Activated CD4-positive, alpha-beta T cell treated with anti-CD3 and anti-CD28 coated beads, Interleukin-10, Interleukin-2, amounts not matched to agents 100 ng/mL and 50 ng/mL, durations not matched to agents 16 hours and 8 hours (primary cell): Measurements from ENCODE around the gene MSLN.

Experiments
- DNase-seq: peaks from one replicate; pipeline ENCODE4 v3.0.0-alpha.2; 2020

MSLN gene

GRCh38 chr16:760545-761343 lies at the start of gene MSLN:
Gene MSLN (plus strand): TSS chr16:760734. CDS start chr16:762681, 1,947 bp downstream.
- no peak for DNase-seq

GRCh38 chr16:711084-711483 lies 49.5 kb upstream of the MSLN start:
- no peak for DNase-seq

GRCh38 chr16:711548-712320 lies 48.8 kb upstream of the MSLN start:
- DNase-seq: peak; percentile 83

- peak; percentile 69 for DNase-seq
These were observed 47.7 kb upstream of the MSLN start for GRCh38 chr16:712740-713250.

- DNase-seq: no peak
These were observed 46.5 kb upstream of the MSLN start for GRCh38 chr16:714079-714478.

GRCh38 chr16:714558-715476 lies 45.7 kb upstream of the MSLN start, which contains the start of gene METRN:
Gene METRN (plus strand): TSS chr16:715118. CDS start chr16:715290, 172 bp downstream.
- DNase-seq: peak; percentile 92

GRCh38 chr16:715477-716199 lies 44.9 kb upstream of the MSLN start:
- DNase-seq: no peak

- DNase-seq: no peak
These were observed 44.4 kb upstream of the MSLN start for GRCh38 chr16:716200-716568.

- DNase-seq: no peak
These were observed 43.7 kb upstream of the MSLN start for GRCh38 chr16:716768-717325.

- no peak for DNase-seq
These were observed 42.9 kb upstream of the MSLN start for GRCh38 chr16:717450-718245.

GRCh38 chr16:718389-718788 lies 42.1 kb upstream of the MSLN start:
- DNase-seq: no peak

- DNase-seq: no peak
These were observed 41.6 kb upstream of the MSLN start for GRCh38 chr16:718922-719321.

- DNase-seq: no peak
These were observed 40.6 kb upstream of the MSLN start for GRCh38 chr16:719815-720446.

GRCh38 chr16:720447-720989 lies 40.0 kb upstream of the MSLN start:
- DNase-seq: peak; percentile 76

- peak; percentile 91 for DNase-seq
These were observed 39.4 kb upstream of the MSLN start, which contains the start of gene ANTKMT for GRCh38 chr16:720990-721764. Gene ANTKMT (plus strand): TSS chr16:721146. CDS start chr16:721275, 129 bp downstream.

- DNase-seq: no peak
These were observed 38.6 kb upstream of the MSLN start for GRCh38 chr16:721765-722540.

GRCh38 chr16:722835-723633 lies 37.5 kb upstream of the MSLN start:
- no peak for DNase-seq
